HG02759 (cell line): Measurements from ENCODE around the gene GCAT.

Source experiments
- ATAC-seq: cut with Tn5 transposase; IDR thresholded peaks from one replicate; pipeline ENCODE4 v1.9.1; 2021; ENCODE audit warnings: mild to moderate bottlenecking, moderate library complexity; ENCODE audit not compliant: unreplicated experiment

Gene GCAT

GRCh38 chr22:37809672-37810333 lies 2.1 kb downstream of the GCAT start:
- no peak for ATAC-seq

- ATAC-seq, result no peak
Measured at GRCh38 chr22:37811867-37812266, 4.1 kb downstream of the GCAT start.

GRCh38 chr22:37812869-37813678 lies 5.3 kb downstream of the GCAT start:
- ATAC-seq, result no peak

- no peak for ATAC-seq
Measured at GRCh38 chr22:37815593-37815992, 7.9 kb downstream of the GCAT start.

GRCh38 chr22:37816543-37817180 lies 8.9 kb downstream of the GCAT start:
- ATAC-seq, result no peak

GRCh38 chr22:37817705-37818408 lies 10.1 kb downstream of the GCAT start:
- ATAC-seq, result peak; percentile 71

GRCh38 chr22:37818409-37819104 lies 10.8 kb downstream of the GCAT start:
- ATAC-seq, result peak; percentile 52

GRCh38 chr22:37819105-37819433 lies 11.3 kb downstream of the GCAT start:
- ATAC-seq, result peak; percentile 31

GRCh38 chr22:37820350-37820749 lies 12.6 kb downstream of the GCAT start:
- ATAC-seq, result no peak

GRCh38 chr22:37822079-37822833 lies 14.5 kb downstream of the GCAT start:
- ATAC-seq, result no peak

GRCh38 chr22:37823134-37823985 lies 15.6 kb downstream of the GCAT start, which contains the start of gene GALR3:
Gene GALR3, plus strand, starts transcription at chr22:37823382. Its CDS starts 25 bp downstream, at chr22:37823407.
- no peak for ATAC-seq

GRCh38 chr22:37824674-37825641 lies 17.2 kb downstream of the GCAT start:
- no peak for ATAC-seq

- ATAC-seq, result no peak
Measured at GRCh38 chr22:37827056-37827455, 19.3 kb downstream of the GCAT start.

- ATAC-seq, result no peak
Measured at GRCh38 chr22:37830093-37830842, 22.5 kb downstream of the GCAT start.

- ATAC-seq, result no peak
Measured at GRCh38 chr22:37831472-37831871, 23.7 kb downstream of the GCAT start.

GRCh38 chr22:37832022-37832857 lies 24.5 kb downstream of the GCAT start:
- ATAC-seq, result no peak
